HG03575 (cell line): ENCODE results near the gene LRP11.
"Not testable (repeated sequence)": the region's sequence is repeated elsewhere in the genome, so short reads cannot be mapped to it uniquely, and the experiment has no call there.

Experiments used
- ATAC-seq: cut with Tn5 transposase; IDR thresholded peaks from one replicate; pipeline ENCODE4 v1.9.1; 2021; ENCODE audit not compliant: unreplicated experiment, insufficient number of reproducible peaks, low FRiP score; ENCODE audit errors: extremely low read depth

The LRP11 gene

GRCh38 chr6:149899926-149900619 is 35.9 kb upstream of the LRP11 start:
- no peak for ATAC-seq

- ATAC-seq: no peak
Measured at GRCh38 chr6:149899486-149899885, 35.3 kb upstream of the LRP11 start.

DNA sequence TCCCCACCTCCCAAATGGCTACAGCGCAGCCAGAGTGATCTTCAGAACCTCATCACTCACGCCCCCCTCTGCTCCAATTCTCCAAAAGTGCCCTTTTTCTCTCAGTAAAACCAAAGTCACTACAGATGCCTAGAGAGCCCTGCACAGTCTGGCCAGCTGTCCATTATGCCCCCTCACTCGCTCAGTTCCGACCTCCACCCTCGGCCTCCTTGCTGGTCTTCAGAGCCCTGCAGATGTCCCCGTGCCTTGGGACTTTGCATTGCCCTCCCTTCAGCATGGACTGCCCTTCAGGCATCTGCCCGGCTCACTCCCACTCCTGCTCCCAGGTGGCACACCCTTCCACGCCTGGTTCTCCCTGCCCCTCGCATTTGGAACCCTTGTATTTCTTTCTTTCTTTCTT is 34.8 kb upstream of the LRP11 start:
- no peak for ATAC-seq

DNA sequence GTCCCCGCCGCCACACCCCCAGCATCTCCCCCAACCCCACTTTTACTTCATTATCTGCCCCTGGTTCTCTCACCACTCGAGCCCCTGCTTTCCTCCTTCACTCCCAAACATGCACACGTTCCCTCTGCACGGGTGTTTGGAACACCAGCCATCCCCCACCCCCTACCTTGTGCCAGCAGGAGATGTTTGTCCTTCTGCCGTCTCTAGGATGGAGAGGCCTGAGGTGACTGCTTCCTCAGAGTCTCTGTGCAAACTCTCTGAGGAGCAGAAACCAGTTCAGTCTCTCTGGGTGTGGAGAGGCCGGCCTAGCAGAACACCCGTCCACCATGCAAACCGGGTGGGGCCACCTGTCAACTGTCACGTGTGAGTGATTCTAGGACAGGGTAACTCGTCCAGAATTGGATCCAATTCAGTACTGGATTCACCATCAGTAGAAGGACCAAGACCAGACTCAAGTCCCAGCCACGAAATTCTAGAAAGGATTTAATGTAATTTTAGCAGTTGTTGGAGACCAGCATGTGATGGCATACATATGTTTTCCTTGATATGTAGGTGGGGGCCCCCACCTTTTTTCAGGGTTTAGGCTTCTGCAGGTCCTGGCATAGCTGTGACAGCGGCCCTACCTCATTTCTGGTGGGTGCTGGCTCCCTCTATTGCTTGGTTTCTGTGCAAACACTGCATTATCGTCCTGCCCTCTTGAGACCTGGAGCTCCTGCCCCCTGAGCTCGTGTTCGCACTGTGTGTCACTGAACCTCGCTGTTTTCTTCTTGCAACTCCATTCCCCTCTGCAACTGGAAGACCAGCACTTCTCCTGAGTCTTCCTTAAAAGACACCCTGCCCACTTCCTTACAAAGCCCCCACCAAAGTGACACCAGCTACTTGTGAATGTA is 33.9 kb upstream of the LRP11 start, which contains the start of gene RAET1E:
RAET1E (minus strand) TSS at position 259 of the 890 bp plus-strand sequence. CDS start 7,212 bp downstream, outside the sequence.
- ATAC-seq: no peak

GRCh38 chr6:149897015-149897697 is 33.0 kb upstream of the LRP11 start:
- no peak for ATAC-seq

- no peak for ATAC-seq
Measured at GRCh38 chr6:149896491-149896890, 32.3 kb upstream of the LRP11 start.

GRCh38 chr6:149895833-149896271 is 31.7 kb upstream of the LRP11 start:
- ATAC-seq: no peak

- ATAC-seq: no peak
Measured at GRCh38 chr6:149895048-149895590, 31.0 kb upstream of the LRP11 start.

DNA sequence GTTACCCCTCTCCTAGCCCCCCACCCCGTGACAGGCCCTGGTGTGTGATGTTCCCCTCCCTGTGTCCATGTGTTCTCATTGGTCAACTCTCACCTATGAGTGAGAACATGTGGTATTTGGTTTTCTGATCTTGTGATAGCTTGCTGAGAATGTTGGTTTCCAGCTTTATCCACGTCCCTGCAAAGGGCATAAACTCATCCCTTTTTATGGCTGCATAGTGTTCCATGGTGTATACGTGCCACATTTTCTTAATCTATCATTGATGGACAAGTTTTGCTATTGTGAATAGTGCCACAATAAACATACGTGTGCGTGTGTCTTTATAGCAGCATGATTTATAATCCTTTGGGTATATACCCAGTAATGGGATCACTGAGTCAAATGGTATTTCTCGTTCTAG is 27.7 kb upstream of the LRP11 start:
- not testable (repeated sequence) for ATAC-seq

DNA sequence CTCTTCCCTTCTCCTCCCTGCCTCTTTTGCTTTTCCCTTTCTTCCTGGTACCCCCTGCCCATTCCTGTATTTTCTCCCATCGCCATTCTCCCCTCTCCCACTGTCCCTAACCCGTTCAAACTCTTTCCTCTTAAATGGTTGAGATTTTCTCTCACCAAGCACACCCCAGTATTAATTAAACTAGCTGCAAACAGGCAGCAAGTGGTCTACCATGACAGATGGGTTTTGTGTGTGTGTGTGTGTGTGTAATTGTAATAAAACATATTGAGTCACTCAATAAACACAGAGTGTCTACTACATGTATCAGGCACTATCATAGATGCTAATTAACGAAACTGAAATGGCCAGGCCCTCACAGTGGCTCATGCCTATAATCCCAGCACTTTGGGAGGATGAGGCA is 27.1 kb upstream of the LRP11 start:
- ATAC-seq: no peak

- no peak for ATAC-seq
Measured at GRCh38 chr6:149890629-149891045, 26.5 kb upstream of the LRP11 start.

DNA sequence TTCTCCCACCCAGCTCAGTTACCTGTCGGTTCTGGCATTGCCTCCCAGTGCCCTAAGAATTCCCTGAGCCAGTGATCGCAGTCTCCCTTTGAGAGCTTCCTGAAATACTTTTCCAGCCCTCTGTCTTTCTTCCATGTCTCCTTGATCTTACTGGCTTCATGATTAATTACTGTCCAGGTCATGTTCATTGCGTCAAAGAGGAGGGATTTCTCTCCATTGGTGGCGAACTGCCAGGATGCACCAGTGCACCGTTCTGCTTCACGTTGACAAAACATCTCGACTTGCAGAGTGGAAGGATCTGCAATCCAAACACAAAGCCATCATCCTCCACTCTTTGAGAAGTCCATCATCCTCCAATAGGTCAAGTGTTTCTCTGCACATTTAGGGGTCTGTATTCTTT is 25.2 kb upstream of the LRP11 start:
- no peak for ATAC-seq

DNA sequence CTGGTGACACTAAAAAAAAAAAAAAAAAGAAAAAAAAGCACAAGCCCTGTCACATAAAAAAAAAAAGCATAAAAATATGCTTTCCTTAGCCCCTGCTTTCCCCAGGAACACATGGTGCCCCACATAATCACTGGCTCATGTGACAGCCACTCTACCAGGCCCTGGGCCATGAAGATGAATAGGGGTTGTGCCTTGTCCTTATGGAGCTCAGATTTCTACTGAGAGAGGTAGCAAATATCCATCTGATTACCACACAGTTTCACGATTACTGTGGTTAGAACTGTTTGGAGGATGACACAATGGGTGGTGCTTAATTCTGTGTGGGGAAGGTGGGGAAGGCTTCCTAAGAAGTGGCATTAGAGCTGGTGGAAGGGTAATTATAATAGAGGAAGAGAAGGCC is 24.5 kb upstream of the LRP11 start:
- no peak for ATAC-seq

DNA sequence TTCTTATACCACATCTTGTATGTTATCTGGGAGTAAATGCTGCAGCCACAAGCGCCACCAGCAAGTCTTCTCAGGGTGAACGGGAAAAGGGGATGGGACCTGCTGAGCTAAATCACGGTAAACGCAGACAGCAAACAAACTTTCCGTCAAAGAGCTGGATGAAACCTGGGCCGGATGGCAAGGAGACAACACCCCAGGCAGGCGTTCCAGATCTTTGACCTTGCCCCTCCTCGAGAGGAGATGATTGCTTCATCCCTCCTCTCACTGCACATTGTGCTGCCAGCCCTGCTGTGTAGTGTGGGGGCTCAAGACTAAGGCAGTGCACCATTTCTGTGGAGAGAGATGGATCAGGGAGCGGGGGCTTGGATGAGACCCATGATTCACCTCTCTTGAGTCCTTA is 23.9 kb upstream of the LRP11 start:
- ATAC-seq: no peak

- no peak for ATAC-seq
Measured at GRCh38 chr6:149887343-149887742, 23.2 kb upstream of the LRP11 start.

DNA sequence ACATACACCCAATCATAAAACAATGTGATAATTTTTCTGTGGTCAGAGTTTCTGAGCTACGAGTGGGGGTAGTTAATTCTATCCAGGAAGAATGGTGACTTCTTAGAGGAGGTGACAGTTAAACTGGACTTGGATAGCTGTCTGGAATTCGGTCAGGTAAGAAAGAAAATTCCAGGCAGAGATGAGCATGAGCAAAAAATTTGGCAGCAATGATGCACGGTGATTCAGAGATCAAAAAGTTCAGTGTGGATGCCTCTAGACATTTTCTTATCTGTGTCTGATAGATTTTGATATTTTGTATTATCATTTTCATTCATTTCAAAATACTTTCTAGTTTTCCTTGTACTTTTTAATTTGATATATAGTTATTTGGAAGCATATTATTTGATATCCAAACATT is 21.7 kb upstream of the LRP11 start:
- ATAC-seq: no peak

- ATAC-seq: no peak
Measured at GRCh38 chr6:149884617-149885016, 20.5 kb upstream of the LRP11 start.

GRCh38 chr6:149884215-149884614 is 20.1 kb upstream of the LRP11 start:
- ATAC-seq: no peak

DNA sequence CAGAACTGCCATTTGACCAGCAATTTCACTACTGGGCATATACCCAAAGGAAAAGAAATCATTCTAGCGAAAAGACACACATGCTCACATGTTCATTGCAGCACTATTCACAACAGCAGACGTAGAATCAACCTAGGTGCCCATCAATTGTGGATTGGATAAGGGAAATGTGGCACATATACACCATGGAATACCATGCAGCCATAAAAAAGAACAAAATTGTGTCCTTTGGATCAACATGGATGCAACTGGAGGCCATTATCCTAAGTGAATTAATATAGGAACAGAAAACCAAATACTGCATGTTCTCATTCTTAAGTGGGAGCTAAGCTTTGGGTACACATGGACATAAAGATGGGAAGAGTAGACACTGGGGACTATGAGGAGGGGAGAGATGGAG is 17.7 kb upstream of the LRP11 start:
- ATAC-seq: no peak
